Measurements from ENCODE around the gene SPATA24. TPM values are rescaled to one million over a fixed set of nuclear protein-coding genes. Genes with fewer than 3 reads are reported as not detected.

The SPATA24 gene
- total and polyA plus RNA-seq, 2 of the 8 experiments (the other 6 are each of a cell fraction or from before 2014, with no cell fraction given): 5.8 to 9.4 TPM

DNA sequence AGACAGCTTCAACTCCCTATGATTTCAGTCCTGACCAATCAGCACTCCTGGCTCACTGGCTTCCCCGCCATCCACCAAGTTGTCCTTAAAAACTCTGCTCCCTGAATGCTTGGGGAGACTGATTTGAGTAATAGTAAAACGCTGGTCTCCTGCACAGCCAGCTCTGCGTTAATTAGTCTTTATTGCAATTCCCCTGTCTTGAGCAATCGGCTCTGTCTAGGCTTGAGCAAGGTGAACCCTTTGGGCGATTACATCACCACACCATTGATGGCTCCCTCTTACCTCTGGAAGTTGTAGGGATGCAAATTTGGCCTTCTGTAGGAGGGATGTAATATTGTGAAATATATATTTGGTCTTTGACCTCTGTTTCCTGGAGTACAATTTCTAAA, 17.8 kb downstream of the SPATA24 start:
- H2BK12ac ChIP-seq (ENCODE audit: low read depth, low read length): no peak overlapping the region
- H3K79me2 ChIP-seq (ENCODE audit: control insufficient read depth in 1 of 2, insufficient read depth in 2 of 2, low read length in 2 of 2): no peaks in the 10 kb centered on the region
- H4K5ac ChIP-seq (ENCODE audit: insufficient read length, low read depth, low read length): no peak overlapping the region
- H3K4me1 ChIP-seq (replicated peaks in 1 of 4; ENCODE audit: control insufficient read depth in 3 of 4, insufficient read depth in 4 of 4, low read length in 3 of 4): peaks cover 3 to 12% (median 8%) of the 10 kb centered on the region in 4 experiments
- H3K14ac ChIP-seq (ENCODE audit: insufficient read length): no peak overlapping the region
- DNase-seq (ENCODE audit: low read depth in 1 of 2, low spot score in 2 of 2): no peak
- no peaks in the 10 kb centered on the region; the same call in 1 of the 2 replicates for H3K79me1 ChIP-seq (ENCODE audit: low read depth, low read length)
- no peak overlapping the region for H2AFZ ChIP-seq (ENCODE audit: low read length)
- H3K9ac ChIP-seq (replicated peaks in 1 of 4; ENCODE audit: extremely low read depth in 1 of 4, low read depth in 3 of 4, low read length in 3 of 4): no peak overlapping the region
- no peak overlapping the region for H4K91ac ChIP-seq (replicated peaks; ENCODE audit: insufficient read length, low read length)
- H4K20me1 ChIP-seq (replicated peaks in 1 of 2; ENCODE audit: control insufficient read depth in 1 of 2, insufficient read depth in 2 of 2, low read length in 2 of 2): peaks cover 0 to 2% of the 10 kb centered on the region in 2 experiments
- no peak overlapping the region for H3K23ac ChIP-seq (ENCODE audit: insufficient read length)
- WGBS, 2 experiments (ENCODE audit: extremely low coverage in 1 of 2, insufficient coverage in 1 of 2, insufficient read length in 1 of 2, insufficient replicate concordance in 2 of 2, low coverage in 1 of 2, low lambda C conversion rate in 2 of 2, missing lambda C conversion rate in 1 of 2): 93% methylated on average over 5 of the region's 5 CpGs; no CpG with 5 or more reads in 1 of the 2 experiments
- no peak overlapping the region for H3K4me2 ChIP-seq (ENCODE audit: insufficient read depth in 1 of 2, low read depth in 2 of 2, low read length in 2 of 2)
- H3K9me3 ChIP-seq (ENCODE audit: insufficient read depth in 2 of 2, low read depth in 1 of 2, low read length in 1 of 2): no peaks in the 10 kb centered on the region
- H3K27ac ChIP-seq (ENCODE audit: low read depth, low read length): no peak overlapping the region
- no peak overlapping the region for H2BK15ac ChIP-seq (ENCODE audit: low read length)
- no peaks in the 10 kb centered on the region for H3K36me3 ChIP-seq (ENCODE audit: control insufficient read depth in 2 of 4, insufficient read depth in 4 of 4, low read length in 3 of 4)
- H3K4ac ChIP-seq (replicated peaks; ENCODE audit: insufficient read length, low read depth, low read length): no peak overlapping the region
- no peak overlapping the region for H2BK20ac ChIP-seq (ENCODE audit: low read length)
- H3K4me3 ChIP-seq (ENCODE audit: extremely low read depth in 1 of 4, insufficient read depth in 2 of 4, low read depth in 3 of 4, low read length in 4 of 4): no peak overlapping the region
- CTCF ChIA-PET (ENCODE audit: partially characterized antibody): interaction anchor here (1.1 to 2.7 kb wide), 2 partner anchors 17 to 218 kb away, joined by 5 to 15 read pairs; no protein-coding TSS in a partner anchor
- POLR2A ChIA-PET (ENCODE audit: partially characterized antibody): interaction anchor here (0.7 to 3.6 kb wide), 5 partner anchors 10 to 103 kb away, joined by 3 to 16 read pairs (median 3); no protein-coding TSS in a partner anchor
- H2BK5ac ChIP-seq (ENCODE audit: low read depth, low read length): no peak overlapping the region; the same call in 1 of the 2 replicates
- H4K8ac ChIP-seq (ENCODE audit: extremely low read depth, insufficient read depth, low read length): no peak overlapping the region
- H3K18ac ChIP-seq (ENCODE audit: extremely low read depth, low read length): no peak overlapping the region
- FAIRE-seq: no peak
- no peaks in the 10 kb centered on the region for H3K27me3 ChIP-seq (replicated peaks in 1 of 4; ENCODE audit: control insufficient read depth in 3 of 4, extremely low read depth in 1 of 4, insufficient read depth in 3 of 4, low read length in 3 of 4)
- H3K23me2 ChIP-seq (ENCODE audit: low read depth, low read length): no peaks in the 10 kb centered on the region
- no peak overlapping the region for H2BK120ac ChIP-seq (replicated peaks; ENCODE audit: low read depth, low read length)
- H3K56ac ChIP-seq (replicated peaks; ENCODE audit: insufficient read length, low read depth, low read length): no peak overlapping the region
- H2AK5ac ChIP-seq (ENCODE audit: low read depth, low read length): no peak overlapping the region
- TF ChIP-seq SUZ12 (IDR thresholded peaks at IDR 0.05; ENCODE audit: low read length) (no peak), RAD21 (IDR thresholded peaks at IDR 0.05 in 1 of 2, conservative IDR thresholded peaks at IDR 0.05 in 1 of 2; ENCODE audit: low read depth in 2 of 2, low read length in 2 of 2) (no peak), RNF2 (IDR thresholded peaks at IDR 0.05; ENCODE audit: borderline replicate concordance, low read depth, low read length, missing control alignments, poor library complexity, severe bottlenecking) (no peak), SRF (IDR thresholded peaks at IDR 0.05; ENCODE audit: low read depth, low read length) (no peak), SIRT6 (IDR thresholded peaks at IDR 0.05; ENCODE audit: low read length) (no peak), RBBP5 (IDR thresholded peaks at IDR 0.05; ENCODE audit: borderline replicate concordance, low read depth, low read length) (no peak), SP1 (IDR thresholded peaks at IDR 0.05; ENCODE audit: low read depth, low read length) (no peak), POLR2A (IDR thresholded peaks at IDR 0.05; ENCODE audit: control extremely low read depth in 1 of 2, low read depth in 2 of 2, low read length in 2 of 2) (no peak)
- TF ChIP-seq, protein P1, sequence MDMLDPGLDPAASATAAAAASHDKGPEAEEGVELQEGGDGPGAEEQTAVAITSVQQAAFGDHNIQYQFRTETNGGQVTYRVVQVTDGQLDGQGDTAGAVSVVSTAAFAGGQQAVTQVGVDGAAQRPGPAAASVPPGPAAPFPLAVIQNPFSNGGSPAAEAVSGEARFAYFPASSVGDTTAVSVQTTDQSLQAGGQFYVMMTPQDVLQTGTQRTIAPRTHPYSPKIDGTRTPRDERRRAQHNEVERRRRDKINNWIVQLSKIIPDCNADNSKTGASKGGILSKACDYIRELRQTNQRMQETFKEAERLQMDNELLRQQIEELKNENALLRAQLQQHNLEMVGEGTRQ (IDR thresholded peaks at IDR 0.05; ENCODE audit: low read length): no peak

All from H1 (cell line).